ENCODE measurements around the gene PIM3. TPM values are rescaled to one million over a fixed set of nuclear protein-coding genes. Genes with fewer than 3 reads are reported as not detected.

PIM3 gene
- total RNA-seq, 4 donors from 2014 or later: 66.2 to 142 (median 105) TPM

DNA sequence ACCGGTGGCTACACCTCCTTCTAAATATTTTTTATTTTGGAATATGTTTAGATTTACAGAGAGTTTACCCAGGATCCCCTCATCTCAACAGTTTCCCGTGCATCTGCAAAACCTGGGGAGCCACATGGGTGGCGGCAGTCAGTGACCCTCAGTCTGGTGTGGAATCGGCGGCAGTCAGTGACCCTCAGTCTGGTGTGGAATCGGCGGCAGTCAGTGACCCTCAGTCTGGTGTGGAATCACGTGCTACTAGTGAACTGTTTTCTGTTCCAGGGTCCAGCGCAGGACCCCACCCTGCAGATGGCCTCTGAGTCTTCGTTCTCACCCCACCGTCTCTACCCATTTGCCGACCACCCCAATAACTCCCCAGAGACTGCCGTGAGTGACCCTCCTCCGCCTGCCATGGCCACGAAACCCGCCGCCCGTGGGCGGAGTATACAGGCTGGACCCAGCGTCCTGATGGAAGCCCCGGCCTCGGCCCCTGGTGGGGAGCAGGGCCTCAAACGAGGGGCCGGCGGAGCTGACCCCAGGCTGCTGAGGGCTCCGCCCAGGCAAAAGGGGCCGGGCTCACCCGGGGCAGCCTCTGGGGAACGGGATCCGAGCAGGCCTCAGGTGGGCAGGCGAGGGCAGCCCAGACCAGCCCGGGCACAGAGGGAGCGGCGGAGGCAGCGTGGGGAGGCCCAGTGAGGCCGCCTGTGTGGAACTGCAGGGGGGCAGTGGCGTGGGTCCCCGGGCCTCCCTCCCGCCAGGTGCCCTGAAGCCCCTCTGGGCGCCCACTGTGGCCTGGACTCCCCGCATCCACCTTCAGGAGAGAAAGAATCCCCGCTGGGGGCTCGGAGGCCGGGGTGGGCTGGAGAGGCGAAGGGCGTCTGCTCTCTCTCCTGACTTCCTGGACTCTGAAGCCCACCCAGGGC lies 49.4 kb downstream of the PIM3 start:
- Histone ChIP-seq H3K9me3 (no peaks in the 10 kb centered on the region), H3K4me3 (peak overlapping the region in 1 of 4 donors; percentile 40), H3K27me3 (peaks cover 4 to 27% of the 10 kb centered on the region in 2 donors), H3K27ac (peak overlapping the region in 1 of 4 donors; percentile 44), H3K36me3 (no peaks in the 10 kb centered on the region), H3K4me1 (peaks cover 0 to 31% (median 18%) of the 10 kb centered on the region in 4 donors)
- TF ChIP-seq, protein P1, sequence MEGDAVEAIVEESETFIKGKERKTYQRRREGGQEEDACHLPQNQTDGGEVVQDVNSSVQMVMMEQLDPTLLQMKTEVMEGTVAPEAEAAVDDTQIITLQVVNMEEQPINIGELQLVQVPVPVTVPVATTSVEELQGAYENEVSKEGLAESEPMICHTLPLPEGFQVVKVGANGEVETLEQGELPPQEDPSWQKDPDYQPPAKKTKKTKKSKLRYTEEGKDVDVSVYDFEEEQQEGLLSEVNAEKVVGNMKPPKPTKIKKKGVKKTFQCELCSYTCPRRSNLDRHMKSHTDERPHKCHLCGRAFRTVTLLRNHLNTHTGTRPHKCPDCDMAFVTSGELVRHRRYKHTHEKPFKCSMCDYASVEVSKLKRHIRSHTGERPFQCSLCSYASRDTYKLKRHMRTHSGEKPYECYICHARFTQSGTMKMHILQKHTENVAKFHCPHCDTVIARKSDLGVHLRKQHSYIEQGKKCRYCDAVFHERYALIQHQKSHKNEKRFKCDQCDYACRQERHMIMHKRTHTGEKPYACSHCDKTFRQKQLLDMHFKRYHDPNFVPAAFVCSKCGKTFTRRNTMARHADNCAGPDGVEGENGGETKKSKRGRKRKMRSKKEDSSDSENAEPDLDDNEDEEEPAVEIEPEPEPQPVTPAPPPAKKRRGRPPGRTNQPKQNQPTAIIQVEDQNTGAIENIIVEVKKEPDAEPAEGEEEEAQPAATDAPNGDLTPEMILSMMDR (IDR thresholded peaks at IDR 0.05): no peak
- TF ChIP-seq POLR2A (IDR thresholded peaks at IDR 0.05): no peak
- peak in 2 of 3 donors; percentile 37 to 44 for DNase-seq

DNA sequence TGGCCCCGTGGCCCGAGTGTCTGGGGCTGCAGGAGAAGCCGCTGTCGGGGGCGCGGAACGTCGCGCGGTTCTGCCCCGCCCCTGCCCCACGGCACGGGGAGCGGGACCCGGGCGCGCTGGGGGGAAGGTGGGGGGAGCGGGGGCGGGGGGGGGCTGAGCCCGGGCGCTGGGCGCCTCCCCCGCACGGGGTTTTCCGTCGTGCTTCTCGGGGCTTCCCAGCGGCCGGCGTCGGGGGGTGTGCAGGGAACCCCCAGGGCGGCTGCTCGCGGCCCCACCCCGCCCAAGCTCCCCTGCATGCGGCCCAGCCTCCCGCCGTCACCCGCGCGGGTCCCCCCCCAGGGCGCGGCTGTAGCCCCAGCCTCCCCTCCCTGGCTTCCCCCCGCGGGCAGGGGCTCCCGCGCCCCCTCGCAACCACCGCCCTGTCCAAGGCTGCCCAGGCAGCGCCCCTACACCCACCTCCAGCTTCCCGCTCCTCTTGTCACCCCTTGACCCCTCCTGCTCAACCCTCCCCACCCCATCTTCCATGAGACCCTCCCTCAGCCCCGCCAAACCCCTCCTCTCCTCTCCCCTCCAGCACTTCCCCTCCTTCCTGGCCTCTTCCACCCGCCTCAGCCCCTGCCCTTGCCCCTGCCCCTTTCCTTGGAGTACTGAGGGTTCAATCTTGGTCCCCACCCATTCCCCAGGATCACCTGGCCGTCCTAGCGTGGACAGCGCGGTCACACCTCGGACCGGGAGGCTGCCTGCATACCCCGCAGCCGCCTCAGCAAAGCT lies 50.3 kb downstream of the PIM3 start:
- Histone ChIP-seq H3K4me3 (peak overlapping the region in 2 of 4 donors; percentile 11 to 40), H3K27ac (peak overlapping the region in 1 of 4 donors; percentile 44), H3K9me3 (no peaks in the 10 kb centered on the region), H3K27me3 (peaks cover 4 to 35% of the 10 kb centered on the region in 2 donors), H3K36me3 (no peaks in the 10 kb centered on the region), H3K4me1 (peaks cover 0 to 30% (median 20%) of the 10 kb centered on the region in 4 donors)
- TF ChIP-seq POLR2A (IDR thresholded peaks at IDR 0.05): no peak
- TF ChIP-seq, protein P1 (IDR thresholded peaks at IDR 0.05): no peak
- peak in 2 of 3 donors; percentile 40 to 44 for DNase-seq

DNA sequence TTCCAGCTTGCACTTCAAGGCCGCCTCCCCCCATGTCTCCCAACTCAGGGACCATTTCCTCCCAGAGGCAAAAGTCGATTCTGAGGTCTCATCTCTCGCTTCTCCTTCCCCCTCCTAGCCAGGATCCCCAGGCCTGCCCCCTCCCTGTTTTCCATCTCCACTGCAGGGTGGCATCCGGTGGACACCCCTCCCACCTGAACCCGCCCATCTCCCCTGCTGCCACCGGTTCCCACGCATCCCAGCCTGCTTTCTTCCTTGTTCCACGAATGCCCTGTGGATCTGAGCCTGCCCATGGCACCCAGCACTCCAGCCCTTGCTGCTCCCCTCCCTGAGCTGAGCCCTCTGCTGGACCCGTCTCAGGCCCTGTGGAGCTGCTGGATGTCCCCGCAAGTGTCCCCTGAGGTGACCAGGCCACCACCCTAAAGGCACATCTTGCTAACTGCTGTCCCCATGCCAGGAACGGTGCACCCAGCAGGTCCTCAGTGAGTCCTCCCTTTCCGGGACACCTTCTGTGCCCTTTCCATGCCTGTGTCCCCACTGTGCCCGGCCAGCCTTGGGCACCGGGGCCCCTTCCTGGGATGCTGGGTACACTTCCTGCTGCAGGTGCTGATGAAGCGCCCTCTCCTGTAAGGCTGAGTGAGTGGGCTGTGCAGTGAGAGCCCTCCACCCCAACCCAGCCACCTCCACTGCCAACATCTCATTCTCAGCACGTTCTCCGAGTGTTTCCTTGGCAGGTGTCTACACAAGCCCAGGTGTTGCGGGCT lies 51.1 kb downstream of the PIM3 start:
- Histone ChIP-seq H3K4me1 (peaks cover 0 to 34% (median 19%) of the 10 kb centered on the region in 4 donors), H3K4me3 (no peak overlapping the region), H3K36me3 (no peaks in the 10 kb centered on the region), H3K27ac (no peak overlapping the region), H3K27me3 (peaks cover 4 to 38% of the 10 kb centered on the region in 2 donors), H3K9me3 (no peaks in the 10 kb centered on the region)
- no peak for TF ChIP-seq POLR2A (IDR thresholded peaks at IDR 0.05)
- TF ChIP-seq, protein P1 (IDR thresholded peaks at IDR 0.05): no peak
- DNase-seq: peak in 1 of 3 donors; percentile 51

DNA sequence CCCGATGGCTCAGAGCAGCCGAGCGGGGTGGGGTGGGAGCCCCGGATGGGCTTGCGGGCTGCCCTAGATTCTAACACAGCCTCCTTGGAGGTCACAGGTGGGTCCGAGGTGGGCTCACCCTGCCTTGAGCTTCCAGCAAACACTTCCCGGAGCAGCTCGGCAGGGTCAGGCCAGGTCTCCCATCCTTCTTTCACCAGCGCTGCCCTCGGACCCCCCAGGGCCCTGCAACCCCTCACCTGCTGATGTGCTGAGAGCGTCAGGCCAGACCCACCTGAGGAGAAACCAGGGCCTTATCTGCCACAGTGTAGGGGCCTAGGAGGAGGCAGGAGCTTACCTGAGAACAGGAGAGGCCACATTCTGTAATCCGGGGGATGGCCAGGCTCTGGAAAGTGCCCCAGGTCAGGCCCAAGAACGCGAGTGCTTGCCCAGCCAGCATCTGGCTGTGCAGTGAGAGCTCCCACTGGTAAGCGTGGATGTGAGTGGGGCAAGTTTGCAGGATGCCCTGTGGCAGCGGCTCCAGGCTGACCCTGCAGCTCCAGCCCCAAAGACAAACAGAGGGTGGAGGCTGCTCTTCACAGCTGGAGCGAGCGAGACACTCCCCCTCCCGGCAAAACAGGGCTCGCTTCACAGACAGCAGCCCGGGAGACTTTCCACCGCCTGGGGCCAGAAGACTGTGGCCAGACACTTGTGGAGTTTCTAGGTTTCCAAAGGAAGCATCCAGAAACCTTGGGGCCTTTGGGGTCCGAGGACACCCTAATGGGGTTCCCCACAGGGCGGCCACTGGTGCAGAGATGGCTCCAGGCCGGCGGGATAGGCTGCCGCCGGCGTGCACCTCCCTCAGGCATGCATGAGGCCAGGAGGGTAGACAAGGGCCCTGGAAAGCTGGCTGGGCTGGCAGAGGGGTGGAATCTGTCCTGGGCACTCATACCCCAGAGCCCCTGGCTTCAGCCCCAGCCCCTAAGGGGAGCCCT lies 51.9 kb downstream of the PIM3 start, which contains the start of gene IL17REL:
Gene IL17REL (minus strand): TSS at position 555 of the 971 bp plus-strand sequence. CDS start 119 bp downstream, at position 436.
- peak in 2 of 3 donors; percentile 62 to 65 for DNase-seq
- Histone ChIP-seq H3K27ac (no peak within 1 kb of the TSS), H3K4me3 (no peak within 1 kb of the TSS), H3K9me3 (no peaks in the 10 kb centered on the region), H3K36me3 (no peaks in the 10 kb centered on the region), H3K4me1 (peaks cover 0 to 42% (median 19%) of the 10 kb centered on the region in 4 donors), H3K27me3 (peaks cover 4 to 38% of the 10 kb centered on the region in 2 donors)
- TF ChIP-seq, protein P1 (IDR thresholded peaks at IDR 0.05): peak in 3 of 6 experiments; percentile 45 to 53 (median 45)
- no peak for TF ChIP-seq POLR2A (IDR thresholded peaks at IDR 0.05)

Small RNA genes lying within 50 kb of the gene (small RNA-seq; reads per million reads assigned to genes)
- gene MIR6821: 0.45 to 0.76 reads per million in 2 donors

Other genes with a start within 250 kb of the PIM3 start
- gene BRD1, start 132.9 kb upstream of the PIM3 start, total RNA-seq: 100 to 1,000 TPM in 1 of 4 donors, 10 to 100 TPM in 3; 54.1 to 126 (median 78.5) TPM
- gene ZBED4, start 106.9 kb upstream of the PIM3 start, total RNA-seq: 10 to 100 TPM; 14.9 to 24.0 (median 20.9) TPM
- 10 to 100 TPM; 17.3 to 25.5 (median 22.1) TPM for gene ALG12, start 42.3 kb upstream of the PIM3 start, total RNA-seq
- gene CRELD2, start 42.1 kb upstream of the PIM3 start, total RNA-seq: 10 to 100 TPM; 33.3 to 52.0 (median 41.1) TPM
- 1 to 10 TPM in 3 of 4 donors, not detected in 1; 1.1 to 2.3 (median 1.2) TPM for gene IL17REL, start 52.0 kb downstream of the PIM3 start, total RNA-seq
- not detected for gene TTLL8, start 97.5 kb downstream of the PIM3 start, total RNA-seq
- not detected for gene MLC1, start 124.7 kb downstream of the PIM3 start, total RNA-seq
- gene MOV10L1, start 129.2 kb downstream of the PIM3 start, total RNA-seq: under 1 TPM in 1 of 4 donors, not detected in 3; 0.67 TPM
- under 1 TPM in 1 of 4 donors, not detected in 3; 0.40 TPM for gene PANX2, start 210.0 kb downstream of the PIM3 start, total RNA-seq
- gene TRABD, start 225.1 kb downstream of the PIM3 start, total RNA-seq: 100 to 1,000 TPM in 1 of 4 donors, 10 to 100 TPM in 3; 44.0 to 111 (median 86.3) TPM
- gene SELENOO, start 240.2 kb downstream of the PIM3 start, total RNA-seq: 100 to 1,000 TPM in 1 of 4 donors, 10 to 100 TPM in 3; 48.7 to 101 (median 74.0) TPM

Measured in Peyer's patch (tissue), 4 donors.